Measurements from ENCODE around the gene MROH7.
A peak's percentile ranks its signal among the peaks of the same experiment; 100 is the strongest.

Gene MROH7

DNA sequence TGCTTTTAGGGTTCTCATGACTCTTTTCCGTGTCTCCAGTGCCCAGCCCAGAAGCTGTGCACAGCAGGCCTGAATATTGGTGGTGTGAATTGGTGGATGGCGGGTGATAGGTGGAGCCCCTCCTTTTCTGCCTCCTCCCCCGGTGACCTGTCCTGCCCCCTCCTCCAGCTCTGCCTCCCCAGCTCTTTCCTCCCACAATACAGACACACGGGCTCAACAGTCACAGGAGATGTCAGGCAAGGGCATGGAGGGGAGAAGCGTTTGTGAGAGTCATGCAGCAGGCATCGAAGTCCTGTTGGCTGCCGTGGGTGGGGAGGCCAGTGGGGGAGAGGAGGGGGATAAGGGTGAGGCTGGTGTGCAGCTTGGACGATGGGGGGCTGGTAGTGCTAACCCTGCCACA, 56.8 kb downstream of the MROH7 start:
- DNase-seq (ENCODE audit: low spot score): no peak

DNA sequence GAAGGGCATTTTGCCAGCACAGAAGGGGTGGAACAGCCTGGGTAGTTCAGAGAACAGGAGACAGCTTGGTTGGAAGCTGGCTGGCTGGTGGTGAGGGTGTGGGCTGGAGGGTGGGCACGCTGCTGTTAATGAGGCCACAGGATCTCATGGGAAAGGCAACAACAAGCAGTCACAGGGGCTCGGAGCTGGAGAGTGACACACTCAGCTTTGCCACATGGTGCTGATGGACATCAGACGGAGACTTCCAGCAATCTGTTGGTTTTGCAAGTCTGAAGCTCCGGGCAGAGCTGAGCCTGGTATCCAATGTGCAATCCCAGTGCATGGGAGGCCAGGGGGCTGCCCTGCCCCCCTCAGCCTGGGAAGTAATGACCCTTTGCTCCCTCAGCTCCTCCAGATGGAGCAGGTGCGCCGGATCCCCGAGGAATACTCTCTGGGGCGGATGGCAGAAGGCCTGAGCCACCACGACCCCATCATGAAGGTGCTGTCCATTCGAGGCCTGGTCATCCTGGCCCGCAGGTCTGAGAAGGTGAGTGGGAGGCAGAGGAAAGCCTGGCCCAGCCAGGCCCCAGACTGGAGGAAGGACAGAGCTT, 58.4 kb downstream of the MROH7 start:
- no peak for DNase-seq (ENCODE audit: low spot score)

- no peak for DNase-seq (ENCODE audit: low spot score)
Measured at GRCh38 chr1:54701066-54701465, 59.5 kb downstream of the MROH7 start.

- DNase-seq (ENCODE audit: low spot score): no peak
Measured at GRCh38 chr1:54701996-54702395, 60.4 kb downstream of the MROH7 start.

GRCh38 chr1:54703471-54703870, 61.9 kb downstream of the MROH7 start:
- no peak for DNase-seq (ENCODE audit: low spot score)

- no peak for DNase-seq (ENCODE audit: low spot score)
Measured at GRCh38 chr1:54705153-54705552, 63.6 kb downstream of the MROH7 start.

DNA sequence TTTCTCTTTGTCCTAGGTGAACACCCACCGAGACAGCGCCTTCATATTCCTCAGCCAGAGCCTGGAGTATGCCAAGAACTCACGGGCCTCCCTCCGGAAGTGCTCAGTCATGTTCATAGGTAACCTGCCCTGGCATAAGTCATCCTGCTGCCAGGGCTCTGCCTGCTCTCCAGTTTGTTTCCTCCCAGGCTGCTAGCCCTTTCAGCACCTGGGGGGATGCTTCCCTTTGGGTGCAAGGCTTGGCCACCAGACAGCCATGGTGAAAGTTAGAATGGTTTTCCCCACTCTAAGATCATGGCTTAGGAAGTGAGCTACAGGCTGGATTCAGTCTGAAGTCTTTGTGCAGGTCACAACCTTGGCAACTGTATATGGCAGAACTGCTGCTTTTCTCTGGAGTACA, 64.8 kb downstream of the MROH7 start:
- no peak for DNase-seq (ENCODE audit: low spot score)

DNA sequence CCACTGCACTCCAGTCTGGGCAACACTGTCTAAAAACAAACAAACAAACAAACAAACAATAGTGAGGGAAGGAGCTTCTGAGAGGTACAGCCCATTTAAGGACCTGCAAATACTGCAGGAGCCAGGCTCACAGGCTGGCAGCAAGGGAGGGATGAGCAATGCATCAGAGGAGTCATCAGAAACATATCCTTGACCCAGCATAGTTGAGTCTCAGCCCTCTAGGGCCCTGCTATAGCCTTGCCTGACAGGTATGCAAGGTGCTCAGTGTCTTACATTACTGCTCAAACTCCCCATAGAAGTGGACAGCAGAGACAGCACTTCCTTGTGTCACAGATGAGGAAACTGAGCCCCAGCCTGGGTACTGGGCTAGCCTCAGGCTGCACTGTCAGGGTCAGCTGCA, 66.8 kb downstream of the MROH7 start:
- DNase-seq (ENCODE audit: low spot score): no peak

DNA sequence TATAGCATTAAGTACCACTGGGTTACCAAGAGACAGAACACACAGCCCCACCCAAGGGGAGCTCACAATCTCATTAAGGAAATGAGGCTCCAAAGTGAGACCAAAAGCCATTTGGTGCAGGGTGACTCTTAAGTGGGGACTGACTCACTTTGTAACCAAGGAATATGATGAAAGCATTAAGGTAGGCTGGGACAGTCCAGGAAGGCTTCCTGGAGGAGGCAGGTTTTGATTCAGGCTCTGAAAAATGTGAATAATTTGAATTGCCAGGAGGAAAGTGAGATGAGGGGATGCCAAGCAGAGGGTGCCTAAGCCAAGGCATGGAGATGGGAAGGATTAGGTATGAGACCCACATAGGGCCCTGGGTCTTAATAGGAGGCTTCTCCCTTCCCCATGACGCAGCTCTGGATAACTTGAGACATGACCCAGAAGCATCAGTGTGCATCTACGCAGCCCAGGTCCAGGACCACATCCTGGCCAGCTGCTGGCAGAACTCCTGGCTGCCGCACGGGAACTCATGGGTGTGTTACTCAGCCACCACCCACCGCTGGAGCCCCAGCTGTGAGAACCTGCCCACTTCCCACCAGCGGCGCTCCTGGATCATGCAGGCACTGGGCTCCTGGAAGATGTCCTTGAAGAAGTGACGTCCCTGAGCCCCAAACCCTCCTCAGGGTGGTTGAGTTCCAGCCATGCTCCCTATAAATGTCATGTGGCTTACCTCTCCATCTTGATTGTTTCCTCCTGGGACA, 68.1 kb downstream of the MROH7 start:
- no peak for DNase-seq (ENCODE audit: low spot score)

GRCh38 chr1:54710434-54710833, 68.8 kb downstream of the MROH7 start:
- no peak for DNase-seq (ENCODE audit: low spot score)

DNA sequence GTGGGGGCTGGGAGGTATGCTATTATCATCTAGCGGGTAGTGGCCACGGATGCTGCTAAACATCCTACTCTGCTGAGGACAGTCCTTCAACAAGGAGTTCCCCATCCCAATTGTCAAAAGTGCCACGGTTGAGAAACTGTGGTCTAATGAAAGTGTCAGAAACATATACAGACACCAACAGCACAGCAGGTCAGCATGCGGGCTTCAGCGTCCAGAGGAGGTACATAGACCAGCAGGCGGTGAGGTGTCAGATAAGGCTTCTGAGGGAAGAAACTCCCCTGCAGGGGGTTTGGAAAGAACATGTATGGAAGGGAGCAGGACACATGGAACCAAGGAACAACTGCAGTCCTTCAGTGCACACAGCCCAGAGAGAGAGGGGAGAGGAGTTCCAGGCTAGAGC, 69.3 kb downstream of the MROH7 start:
- no peak for DNase-seq (ENCODE audit: low spot score)

DNA sequence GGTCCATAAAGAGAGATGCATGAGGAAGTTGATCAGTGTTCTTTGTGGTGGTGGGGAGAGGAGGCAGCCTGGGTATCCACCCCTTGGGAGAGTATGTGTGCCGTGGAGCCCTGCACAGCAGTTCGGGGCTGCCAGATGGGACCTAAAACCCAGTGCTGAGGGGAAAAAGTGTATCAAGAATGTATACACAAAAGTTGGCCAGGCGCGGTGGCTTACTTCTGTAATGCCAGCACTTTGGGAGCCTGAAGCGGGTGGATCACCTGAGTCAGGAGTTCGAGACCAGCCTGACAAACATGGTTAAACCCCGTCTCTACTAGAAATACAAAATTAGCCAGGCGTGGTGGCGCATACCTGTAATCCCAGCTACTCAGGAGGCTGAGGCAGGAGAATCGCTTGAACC, 70.0 kb downstream of the MROH7 start:
- DNase-seq (ENCODE audit: low spot score): no peak

GRCh38 chr1:54714881-54715492, 73.4 kb downstream of the MROH7 start:
- no peak for DNase-seq (ENCODE audit: low spot score)

DNA sequence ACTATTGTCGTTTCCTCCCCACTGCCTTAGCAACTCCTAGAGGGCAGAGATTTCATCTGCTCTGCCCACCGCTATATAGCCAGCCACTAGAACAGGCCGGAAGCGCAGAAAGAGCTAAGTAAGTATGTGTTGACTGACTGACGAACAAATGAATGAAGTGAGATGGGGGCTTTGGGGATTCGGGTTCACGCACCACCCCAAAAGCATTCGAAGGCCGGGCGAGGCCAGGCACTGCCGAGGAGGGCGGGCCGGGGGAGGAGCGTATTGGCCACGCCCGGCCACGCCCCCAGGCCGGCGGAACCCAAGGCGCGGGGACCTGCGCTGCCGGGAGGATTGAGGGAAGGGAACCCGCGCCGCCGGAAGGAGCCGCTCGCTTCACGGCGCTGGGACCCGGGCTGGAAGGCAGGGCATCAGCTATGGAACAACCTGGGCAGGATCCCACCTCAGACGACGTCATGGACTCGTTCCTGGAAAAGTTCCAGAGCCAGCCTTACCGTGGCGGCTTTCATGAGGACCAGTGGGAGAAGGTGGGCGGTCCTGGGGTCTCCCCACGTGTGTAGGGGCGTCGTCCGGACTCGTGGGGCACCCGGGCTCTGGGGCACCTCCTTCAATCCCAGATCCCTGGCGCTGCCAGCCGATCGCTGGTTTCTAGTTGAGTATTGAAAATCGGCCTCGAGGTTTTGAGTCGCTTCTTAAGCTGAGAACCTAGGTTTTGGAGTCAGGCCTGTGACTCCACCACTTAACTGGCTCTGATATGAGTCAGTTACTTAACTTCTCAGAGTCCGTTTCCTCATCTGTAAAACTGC, 74.1 kb downstream of the MROH7 start, which contains the start of gene TTC4:
TTC4 (plus strand) TSS at position 369 of the 806 bp plus-strand sequence; CDS start at position 417, 48 bp downstream.
- DNase-seq (ENCODE audit: low spot score): peak; percentile 74

- DNase-seq (ENCODE audit: low spot score): peak; percentile 6
Measured at GRCh38 chr1:54716299-54717047, 74.9 kb downstream of the MROH7 start.

GRCh38 chr1:54721719-54722118, 80.1 kb downstream of the MROH7 start:
- DNase-seq (ENCODE audit: low spot score): no peak

DNA sequence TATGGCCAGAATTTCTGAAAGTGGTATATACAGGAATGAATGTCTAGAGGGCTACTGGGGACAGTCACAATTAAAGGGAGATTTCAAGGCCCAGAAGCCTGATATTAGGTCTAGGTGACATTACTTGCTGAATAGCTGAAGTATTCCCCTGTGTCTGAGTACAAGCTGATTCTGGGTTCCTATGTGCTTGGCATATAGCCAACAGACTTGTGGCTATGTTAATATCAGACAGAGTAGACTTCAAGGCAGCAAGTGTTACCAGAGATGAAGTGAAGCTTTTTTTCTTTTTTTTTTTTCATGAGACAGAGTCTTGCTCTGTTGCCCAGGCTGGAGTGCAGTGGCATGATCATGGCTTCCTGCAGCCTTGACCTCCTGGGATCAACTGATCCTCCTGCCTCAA, 82.4 kb downstream of the MROH7 start:
- no peak for DNase-seq (ENCODE audit: low spot score)

GRCh38 chr1:54724771-54725170, 83.2 kb downstream of the MROH7 start:
- DNase-seq (ENCODE audit: low spot score): no peak

DNA sequence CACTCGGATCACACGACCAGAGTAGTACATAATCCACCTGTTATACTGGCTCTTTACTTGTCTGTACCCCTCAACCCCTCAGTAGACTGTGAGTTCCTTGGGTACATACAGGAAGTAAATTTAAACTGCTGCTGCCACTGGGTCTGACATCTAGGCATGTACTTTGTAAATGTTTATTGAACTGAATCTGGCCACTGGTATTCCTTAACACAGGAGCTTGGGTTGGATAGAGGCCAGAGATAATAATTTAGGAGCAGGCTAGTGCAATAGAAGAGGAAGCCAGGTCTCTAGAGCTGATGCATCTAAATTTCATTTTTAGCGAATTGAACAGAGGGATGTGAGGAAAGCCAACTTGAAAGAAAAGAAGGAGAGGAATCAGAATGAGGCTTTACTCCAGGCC, 86.4 kb downstream of the MROH7 start:
- no peak for DNase-seq (ENCODE audit: low spot score)

DNA sequence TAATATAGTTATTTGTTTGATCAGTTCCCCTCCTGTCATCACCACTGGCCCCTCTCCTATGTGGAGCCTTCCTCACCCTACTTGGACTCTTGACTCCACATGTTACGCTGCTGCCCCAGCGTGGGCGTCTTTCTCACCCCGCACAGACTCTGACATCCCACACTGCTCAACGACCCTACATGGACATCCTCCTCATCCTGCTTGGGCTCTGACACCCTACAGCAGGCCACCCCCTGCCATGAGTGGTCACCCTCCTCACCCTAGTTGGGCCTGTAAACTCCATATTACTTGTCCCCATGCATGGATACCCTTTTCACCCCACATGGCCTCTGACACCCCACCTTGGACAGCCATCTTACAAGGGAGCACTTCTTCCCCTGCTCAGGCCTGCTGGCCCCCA, 95.1 kb downstream of the MROH7 start:
- no peak for DNase-seq (ENCODE audit: low spot score)

DNA sequence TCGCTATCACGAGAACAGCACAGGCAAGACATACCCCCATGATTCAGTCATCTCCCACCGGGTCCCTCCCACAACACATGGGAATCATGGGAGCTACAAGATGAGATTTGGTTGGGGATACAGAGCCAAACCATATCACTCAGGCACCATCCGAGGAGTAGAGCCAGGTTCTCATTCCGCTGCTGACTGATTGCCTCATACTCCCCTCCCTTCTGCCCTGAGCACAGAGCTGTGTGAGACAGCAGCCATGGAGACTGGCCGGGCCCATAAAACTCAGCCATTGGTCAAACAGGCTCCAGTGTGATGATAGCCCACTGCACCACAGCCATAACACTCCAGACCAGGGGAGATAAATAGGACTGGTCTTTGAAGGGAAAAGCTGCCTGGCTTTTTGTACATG, 96.7 kb downstream of the MROH7 start:
- DNase-seq (ENCODE audit: low spot score): no peak

DNA sequence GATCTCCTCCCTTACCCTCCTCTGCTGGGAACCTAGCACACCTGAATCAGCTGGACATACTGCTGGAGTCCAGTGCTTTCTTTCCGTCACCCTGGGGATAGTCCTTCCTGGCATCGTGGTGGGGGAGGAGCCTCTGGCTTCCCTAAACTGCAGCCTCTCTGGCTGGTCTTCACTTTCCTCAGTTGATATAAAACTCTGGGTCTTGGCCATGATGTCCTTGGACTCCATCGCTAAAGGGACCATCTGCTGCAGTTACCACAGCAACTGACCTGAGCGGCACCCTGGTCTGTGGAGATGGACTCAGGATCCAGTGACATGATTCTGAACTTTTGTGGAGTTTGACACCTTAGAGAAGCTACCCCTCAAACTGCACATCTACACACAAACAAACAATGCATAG, 99.9 kb downstream of the MROH7 start:
- DNase-seq (ENCODE audit: low spot score): no peak
